Naive thymus-derived CD8-positive, alpha-beta T cell (primary cell): Measurements from ENCODE around the gene TAC3. TPM values are rescaled to one million over a fixed set of nuclear protein-coding genes. Genes with fewer than 3 reads are reported as not detected.
"Not testable (repeated sequence)": the region's sequence is repeated elsewhere in the genome, so short reads cannot be mapped to it uniquely, and the experiment has no call there.

Source experiments
- ATAC-seq, 2 donors: fragments of 150-1000 bp; cut with Tn5 transposase in 1 of 2; sonication (Bioruptor Pico), chemical (Tn5 transposase) in 1 of 2; 1 replicate in 1 of 2; 2 replicates in 1 of 2; pipeline ENCODE4 v1.10.0; 2021; ENCODE audit warnings: mild to moderate bottlenecking in 2 of 2, moderate library complexity in 2 of 2
- POLR2A ChIA-PET: fragments of 350-600 bp; sonication (Branson Sonifier 250); formaldehyde crosslinking; loops from one replicate; lab custom pipeline; 2021; ENCODE audit warnings: antibody characterized with exemption; lab: Charles Lee
- DNase-seq, 10 donors: peaks; one replicate each; pipeline versions ENCODE4 v3.0.0 to v3.0.0-alpha.2; 2020 to 2022
- H3K27ac Mint-ChIP-seq, 10 donors: one replicate each; pipeline ENCODE4 v1.8.0; 2020 to 2022; ENCODE audit warnings: mild to moderate bottlenecking in 10 of 10, mixed read lengths in 10 of 10, moderate library complexity in 4 of 10, inconsistent platforms in 1 of 10
- H3K27me3 Mint-ChIP-seq, 5 donors: one replicate each; pipeline ENCODE4 v1.8.0; 2021 to 2022; ENCODE audit warnings: mixed read lengths in 5 of 5
- H3K36me3 Mint-ChIP-seq, 3 donors: one replicate each; pipeline ENCODE4 v1.8.0; 2020 to 2022; ENCODE audit warnings: mixed read lengths in 3 of 3, mild to moderate bottlenecking in 2 of 3, inconsistent platforms in 1 of 3
- H3K4me1 Mint-ChIP-seq, 4 donors: one replicate each; pipeline ENCODE4 v1.8.0; 2021 to 2022; ENCODE audit warnings: mixed read lengths in 4 of 4
- H3K4me3 Mint-ChIP-seq, 10 donors: one replicate each; pipeline ENCODE4 v1.8.0; 2020 to 2022; ENCODE audit warnings: mild to moderate bottlenecking in 10 of 10, mixed read lengths in 10 of 10, moderate library complexity in 6 of 10, inconsistent platforms in 1 of 10
- H3K9me3 Mint-ChIP-seq, 9 donors: one replicate each; pipeline ENCODE4 v1.8.0; 2020 to 2022; ENCODE audit warnings: mixed read lengths in 9 of 9, mild to moderate bottlenecking in 3 of 9, inconsistent platforms in 1 of 9, moderate library complexity in 1 of 9
- polyA plus RNA-seq, 3 donors: library from polyadenylated mRNA; unstranded; fragments of 300-500 nt; fragmentation: Illumina TruSeq; gene quantifications; one replicate each; pipeline ENCODE4 v1.2.3, GENCODE V29; 2021
- total RNA-seq, 8 experiments: library from RNA in 2 of 8; stranded (reverse) in 2 of 8; gene quantifications; one replicate each; pipeline ENCODE4 v1.2.3 and lab custom pipeline; 2021 to 2026

The TAC3 gene
- total and polyA plus RNA-seq, 5 experiments from 2014 or later, result not detected

DNA sequence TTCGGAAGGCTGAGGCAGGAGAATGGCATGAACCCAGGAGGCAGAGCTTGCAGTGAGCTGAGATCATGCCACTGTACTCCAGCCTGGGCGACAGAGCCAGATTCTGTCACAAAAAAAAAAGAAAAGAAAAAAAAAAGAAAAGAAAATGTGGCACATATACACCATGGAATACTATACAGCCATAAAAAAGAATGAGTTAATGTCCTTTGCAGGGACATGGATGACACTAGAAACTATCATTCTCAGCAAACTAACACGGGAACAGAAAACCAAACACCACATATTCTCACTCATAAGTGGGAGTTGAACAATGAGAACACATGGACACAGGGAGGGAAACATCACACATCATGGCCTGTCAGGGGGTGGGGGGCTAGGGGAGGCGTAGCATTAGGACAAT lies 39.0 kb downstream of the TAC3 start:
- not testable (repeated sequence) for H3K9me3 Mint-ChIP-seq

DNA sequence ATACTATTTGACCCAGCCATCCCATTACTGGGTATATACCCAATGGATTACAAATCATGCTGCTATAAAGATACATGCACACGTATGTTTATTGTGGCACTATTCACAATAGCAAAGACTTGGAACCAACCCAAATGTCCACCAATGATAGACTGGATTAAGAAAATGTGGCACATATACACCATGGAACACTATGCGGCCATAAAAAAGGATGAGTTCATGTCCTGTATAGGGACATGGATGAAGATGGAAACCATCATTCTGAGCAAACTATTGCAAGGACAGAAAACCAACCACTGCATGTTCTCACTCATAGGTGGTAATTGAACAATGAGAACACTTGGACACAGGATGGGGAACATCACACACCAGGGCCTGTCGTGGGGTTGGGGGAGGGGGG lies 42.1 kb downstream of the TAC3 start:
- ATAC-seq, H3K27me3 Mint-ChIP-seq, H3K9me3 Mint-ChIP-seq, H3K4me1 Mint-ChIP-seq, POLR2A ChIA-PET, DNase-seq, H3K36me3 Mint-ChIP-seq, H3K27ac Mint-ChIP-seq, H3K4me3 Mint-ChIP-seq: not testable (repeated sequence)

More for the DNA sequence above, 39.0 kb downstream of the TAC3 start:
- DNase-seq, H3K27me3 Mint-ChIP-seq, H3K4me1 Mint-ChIP-seq, H3K27ac Mint-ChIP-seq, POLR2A ChIA-PET, H3K4me3 Mint-ChIP-seq, ATAC-seq: not testable (repeated sequence)
- H3K36me3 Mint-ChIP-seq, result peaks cover 0 to 12% (median 0%) of the 10 kb centered on the region in 3 donors

DNA sequence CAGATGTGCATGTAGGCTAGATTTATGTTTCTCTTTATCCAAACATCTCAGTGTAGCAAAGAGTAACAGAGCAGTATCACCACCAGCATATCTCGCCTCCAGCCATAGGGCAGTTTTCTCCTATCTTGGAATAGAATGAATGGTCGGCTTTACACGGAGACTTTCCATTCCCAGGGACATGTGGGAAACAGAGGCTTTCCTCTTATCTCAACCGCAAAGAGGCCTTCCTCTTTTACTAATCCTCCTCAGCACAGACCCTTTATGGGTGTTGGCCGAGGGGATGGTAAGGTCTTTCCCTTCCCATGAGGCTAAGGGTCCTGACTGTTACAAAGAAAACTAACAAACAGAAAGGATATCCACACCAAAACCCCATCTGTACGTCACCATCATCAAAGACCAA lies 47.4 kb downstream of the TAC3 start:
- H3K9me3 Mint-ChIP-seq, H3K27me3 Mint-ChIP-seq, H3K4me3 Mint-ChIP-seq, POLR2A ChIA-PET, ATAC-seq, H3K27ac Mint-ChIP-seq, DNase-seq, H3K4me1 Mint-ChIP-seq: not testable (repeated sequence)
- peaks cover 0 to 11% (median 0%) of the 10 kb centered on the region in 3 donors for H3K36me3 Mint-ChIP-seq

DNA sequence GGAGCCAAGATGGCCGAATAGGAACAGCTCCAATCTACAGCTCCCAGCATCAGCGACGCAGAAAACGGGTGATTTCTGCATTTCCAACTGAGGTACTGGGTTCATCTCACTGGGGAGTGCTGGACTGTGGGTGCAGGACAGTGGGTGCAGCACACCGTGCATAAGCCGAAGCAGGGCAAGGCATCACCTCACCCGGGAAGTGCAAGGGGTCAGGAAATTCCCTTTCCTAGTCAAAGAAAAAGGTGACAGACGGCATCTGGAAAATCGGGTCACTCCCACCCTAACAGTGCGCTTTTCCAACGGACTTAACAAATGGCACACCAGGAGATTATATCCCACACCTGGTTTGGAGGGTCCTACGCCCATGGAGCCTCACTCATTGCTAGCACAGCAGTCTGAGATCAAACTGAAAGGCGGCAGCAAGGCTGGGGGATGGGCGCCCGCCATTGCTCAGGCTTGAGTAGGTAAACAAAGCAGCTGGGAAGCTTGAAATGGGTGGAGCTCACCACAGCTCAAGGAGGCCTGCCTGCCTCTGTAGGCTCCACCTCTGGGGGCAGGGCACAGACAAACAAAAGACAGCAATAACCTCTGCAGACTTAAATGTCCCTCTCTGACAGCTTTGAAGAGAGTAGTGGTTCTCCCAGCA lies 50.2 kb downstream of the TAC3 start:
- H3K4me1 Mint-ChIP-seq, POLR2A ChIA-PET, ATAC-seq, H3K27ac Mint-ChIP-seq, DNase-seq, H3K4me3 Mint-ChIP-seq, H3K27me3 Mint-ChIP-seq: not testable (repeated sequence)
- H3K36me3 Mint-ChIP-seq, result peaks cover 0 to 14% (median 0%) of the 10 kb centered on the region in 3 donors
- peaks cover 0 to 15% (median 0%) of the 10 kb centered on the region in 9 donors for H3K9me3 Mint-ChIP-seq

DNA sequence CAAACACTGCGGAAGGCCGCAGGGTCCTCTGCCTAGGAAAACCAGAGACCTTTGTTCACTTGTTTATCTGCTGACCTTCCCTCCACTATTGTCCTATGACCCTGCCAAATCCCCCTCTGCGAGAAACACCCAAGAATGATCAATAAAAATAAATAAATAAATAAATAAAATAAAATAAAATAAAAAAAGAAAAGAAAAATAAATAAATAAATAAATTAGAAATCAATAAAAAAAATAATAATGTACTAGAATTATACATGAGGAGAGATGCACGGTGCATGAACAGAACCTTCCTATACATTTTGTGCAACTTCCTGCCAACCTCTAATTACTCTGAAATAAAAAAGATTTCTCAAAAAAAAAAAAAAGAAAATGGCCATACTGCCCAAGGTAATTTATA lies 51.2 kb downstream of the TAC3 start:
- H3K27ac Mint-ChIP-seq, H3K4me3 Mint-ChIP-seq, ATAC-seq, H3K27me3 Mint-ChIP-seq, POLR2A ChIA-PET, DNase-seq, H3K4me1 Mint-ChIP-seq: not testable (repeated sequence)
- Mint-ChIP-seq H3K36me3 (peaks cover 0 to 18% (median 0%) of the 10 kb centered on the region in 3 donors), H3K9me3 (peaks cover 0 to 16% (median 0%) of the 10 kb centered on the region in 9 donors)

DNA sequence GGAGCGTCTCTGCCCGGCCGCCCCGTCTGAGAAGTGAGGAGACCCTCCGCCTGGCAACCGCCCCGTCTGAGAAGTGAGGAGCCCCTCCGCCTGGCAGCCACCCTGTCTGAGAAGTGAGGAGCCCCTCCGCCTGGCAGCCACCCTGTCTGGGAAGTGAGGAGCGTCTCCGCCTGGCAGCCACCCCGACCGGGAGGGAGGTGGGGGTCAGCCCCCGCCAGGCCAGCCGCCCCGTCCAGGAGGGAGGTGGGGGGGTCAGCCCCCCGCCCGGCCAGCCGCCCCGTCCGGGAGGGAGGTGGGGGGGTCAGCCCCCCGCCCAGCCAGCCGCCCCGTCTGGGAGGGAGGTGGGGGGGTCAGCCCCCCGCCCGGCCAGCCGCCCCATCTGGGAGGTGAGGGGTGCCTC lies 52.8 kb downstream of the TAC3 start:
- DNase-seq, POLR2A ChIA-PET, ATAC-seq, H3K27ac Mint-ChIP-seq, H3K4me3 Mint-ChIP-seq, H3K4me1 Mint-ChIP-seq: not testable (repeated sequence)
- H3K9me3 Mint-ChIP-seq, result peaks cover 0 to 25% (median 0%) of the 10 kb centered on the region in 9 donors
- H3K27me3 Mint-ChIP-seq, result peaks cover 0 to 10% (median 0%) of the 10 kb centered on the region in 5 donors
- peaks cover 2 to 21% (median 4%) of the 10 kb centered on the region in 3 donors for H3K36me3 Mint-ChIP-seq

DNA sequence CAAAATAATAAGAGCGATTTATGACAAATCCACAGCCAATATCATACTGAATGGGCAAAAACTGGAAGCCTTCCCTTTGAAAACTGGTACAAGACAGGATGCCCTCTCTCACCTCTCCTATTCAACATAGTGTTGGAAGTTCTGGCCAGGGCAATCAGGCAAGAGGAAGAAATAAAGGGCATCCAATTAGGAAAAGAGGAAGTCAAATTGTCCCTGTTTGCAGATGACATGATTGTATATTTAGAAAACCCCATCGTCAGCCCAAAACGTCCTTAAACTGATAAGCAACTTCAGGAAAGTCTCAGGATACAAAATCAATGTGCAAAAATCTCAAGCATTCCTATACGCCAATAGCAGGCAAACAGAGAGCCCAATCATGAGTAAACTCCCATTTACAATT lies 54.1 kb downstream of the TAC3 start:
- ATAC-seq, H3K4me3 Mint-ChIP-seq, DNase-seq, H3K27ac Mint-ChIP-seq, H3K4me1 Mint-ChIP-seq, POLR2A ChIA-PET: not testable (repeated sequence)
- Mint-ChIP-seq H3K9me3 (peaks cover 0 to 33% (median 4%) of the 10 kb centered on the region in 9 donors), H3K36me3 (peaks cover 2 to 33% (median 10%) of the 10 kb centered on the region in 3 donors), H3K27me3 (peaks cover 0 to 10% (median 0%) of the 10 kb centered on the region in 5 donors)

Other genes with a start within 250 kb of the TAC3 start
- gene SDR9C7, start 82.1 kb downstream of the TAC3 start, total RNA-seq, result not detected
- not detected for gene SDR9C7, start 82.1 kb downstream of the TAC3 start, polyA plus RNA-seq
- 1 to 10 TPM; 1.6 to 1.7 TPM for gene RDH16, start 58.9 kb downstream of the TAC3 start, total RNA-seq
- gene RDH16, start 58.9 kb downstream of the TAC3 start, polyA plus RNA-seq, result under 1 TPM in 1 of 3 donors, not detected in 2; 0.08 TPM
- 10 to 100 TPM; 10.6 to 11.2 TPM for gene ZBTB39, start 10.0 kb downstream of the TAC3 start, total RNA-seq
- 1 to 10 TPM; 1.7 to 2.8 (median 1.9) TPM for gene ZBTB39, start 10.0 kb downstream of the TAC3 start, polyA plus RNA-seq
- 1 to 10 TPM in 1 of 2 experiments, under 1 TPM in 1; 0.39 to 1.1 TPM for gene MYO1A, start 33.6 kb upstream of the TAC3 start, total RNA-seq
- gene MYO1A, start 33.6 kb upstream of the TAC3 start, polyA plus RNA-seq, result under 1 TPM in 1 of 3 donors, not detected in 2; 0.05 TPM
- gene NEMP1, start 62.3 kb upstream of the TAC3 start, total RNA-seq, result 10 to 100 TPM; 27.8 to 29.5 TPM
- gene NEMP1, start 62.3 kb upstream of the TAC3 start, polyA plus RNA-seq, result 1 to 10 TPM; 2.6 to 5.5 (median 4.1) TPM
- gene NAB2, start 72.6 kb upstream of the TAC3 start, total RNA-seq, result 10 to 100 TPM; 16.0 to 19.2 TPM
- gene NAB2, start 72.6 kb upstream of the TAC3 start, polyA plus RNA-seq, result 1 to 10 TPM; 1.2 to 4.0 (median 1.3) TPM
- gene STAT6, start 94.8 kb upstream of the TAC3 start, total RNA-seq, result 100 to 1,000 TPM; 298 to 316 TPM
- gene STAT6, start 94.8 kb upstream of the TAC3 start, polyA plus RNA-seq, result 10 to 100 TPM; 80.2 to 97.1 (median 80.5) TPM
- 1 to 10 TPM; 4.9 to 6.0 TPM for gene LRP1, start 112.0 kb upstream of the TAC3 start, total RNA-seq
- gene LRP1, start 112.0 kb upstream of the TAC3 start, polyA plus RNA-seq, result under 1 TPM in 2 of 3 donors, not detected in 1; 0.51 to 0.52 TPM
- gene LRP1-AS, start 131.1 kb upstream of the TAC3 start, total RNA-seq, result not detected
- gene LRP1-AS, start 131.1 kb upstream of the TAC3 start, polyA plus RNA-seq, result not detected
- gene NXPH4, start 200.3 kb upstream of the TAC3 start, total RNA-seq, result under 1 TPM; 0.41 to 0.55 TPM
- gene NXPH4, start 200.3 kb upstream of the TAC3 start, polyA plus RNA-seq, result not detected
- gene SHMT2, start 213.2 kb upstream of the TAC3 start, total RNA-seq, result 10 to 100 TPM; 45.2 to 45.3 TPM
- 10 to 100 TPM; 27.3 to 31.2 (median 28.8) TPM for gene SHMT2, start 213.2 kb upstream of the TAC3 start, polyA plus RNA-seq
- gene STAC3, start 234.7 kb upstream of the TAC3 start, total RNA-seq, result 1 to 10 TPM; 2.5 to 2.6 TPM
- not detected for gene STAC3, start 234.7 kb upstream of the TAC3 start, polyA plus RNA-seq